Measurements from ENCODE around the gene CYB5R3.
"Not testable (repeated sequence)": the region's sequence is repeated elsewhere in the genome, so short reads cannot be mapped to it uniquely, and the experiment has no call there.

Gene CYB5R3

GRCh38 chr22:42677936-42678335 is 28.7 kb upstream of the CYB5R3 start:
- DNase-seq = not testable (repeated sequence)

- DNase-seq = no peak
These were observed 26.9 kb upstream of the CYB5R3 start for GRCh38 chr22:42676059-42676607.

GRCh38 chr22:42673898-42674401 is 24.8 kb upstream of the CYB5R3 start:
- DNase-seq = no peak

- DNase-seq = not testable (repeated sequence)
These were observed 23.9 kb upstream of the CYB5R3 start for GRCh38 chr22:42673071-42673470.

GRCh38 chr22:42670921-42671709 is 21.9 kb upstream of the CYB5R3 start:
- no peak for DNase-seq

- DNase-seq = no peak
These were observed 20.9 kb upstream of the CYB5R3 start for GRCh38 chr22:42670046-42670445.

GRCh38 chr22:42666393-42666792 is 17.2 kb upstream of the CYB5R3 start:
- not testable (repeated sequence) for DNase-seq

- DNase-seq = no peak
These were observed 16.0 kb upstream of the CYB5R3 start for GRCh38 chr22:42664976-42665831.

- DNase-seq = peak; percentile 89
These were observed 13.0 kb upstream of the CYB5R3 start for GRCh38 chr22:42661985-42662831.

- DNase-seq = no peak
These were observed 7.4 kb upstream of the CYB5R3 start for GRCh38 chr22:42656578-42656977.

- DNase-seq = no peak
These were observed 6.5 kb upstream of the CYB5R3 start for GRCh38 chr22:42655693-42656092.

- no peak for DNase-seq
These were observed 5.4 kb upstream of the CYB5R3 start for GRCh38 chr22:42654436-42655073.

- DNase-seq = no peak
These were observed 4.8 kb upstream of the CYB5R3 start for GRCh38 chr22:42653999-42654398.

GRCh38 chr22:42651134-42651533 is 1.9 kb upstream of the CYB5R3 start:
- no peak for DNase-seq

- peak; percentile 64 for DNase-seq
These were observed 585 bp downstream of the CYB5R3 start for GRCh38 chr22:42648368-42649245.

GRCh38 chr22:42648017-42648367 is 1.2 kb downstream of the CYB5R3 start:
- DNase-seq = no peak

- no peak for DNase-seq
These were observed 2.3 kb downstream of the CYB5R3 start for GRCh38 chr22:42646569-42647525.

- no peak for DNase-seq
These were observed 3.1 kb downstream of the CYB5R3 start for GRCh38 chr22:42645938-42646568.

- DNase-seq = peak; percentile 68
These were observed 3.8 kb downstream of the CYB5R3 start for GRCh38 chr22:42645341-42645937.
